HCT116 (cell line): ENCODE results near the gene CHSY3.

Experiments
- POLR2A ChIP-seq: IDR thresholded peaks from 2 replicates; pipeline ENCODE4 v1.7.0; 2011; ENCODE audit warnings: borderline replicate concordance; ENCODE audit not compliant: insufficient read depth, insufficient read length; ENCODE audit errors: extremely low read depth
- YY1 ChIP-seq: IDR thresholded peaks from 2 replicates; pipeline ENCODE4 v1.6.1; 2011; ENCODE audit warnings: low read length, low read depth, moderate library complexity, mild to moderate bottlenecking; ENCODE audit not compliant: insufficient replicate concordance; ENCODE audit errors: extremely low read depth

- TF ChIP-seq POLR2A (no peak), YY1 (no peak)
These were observed 309.3 kb downstream of the CHSY3 start for GRCh38 chr5:130213607-130214006.
